ENCODE results near the gene MORN3. TPM values are rescaled to one million over a fixed set of nuclear protein-coding genes. Genes with fewer than 3 reads are reported as not detected.

MORN3 gene
- total and polyA plus RNA-seq, 9 of the 15 experiments (the other 6 are each of a cell fraction or from before 2014, with no cell fraction given): 0.09 to 0.27 (median 0.20) TPM

DNA sequence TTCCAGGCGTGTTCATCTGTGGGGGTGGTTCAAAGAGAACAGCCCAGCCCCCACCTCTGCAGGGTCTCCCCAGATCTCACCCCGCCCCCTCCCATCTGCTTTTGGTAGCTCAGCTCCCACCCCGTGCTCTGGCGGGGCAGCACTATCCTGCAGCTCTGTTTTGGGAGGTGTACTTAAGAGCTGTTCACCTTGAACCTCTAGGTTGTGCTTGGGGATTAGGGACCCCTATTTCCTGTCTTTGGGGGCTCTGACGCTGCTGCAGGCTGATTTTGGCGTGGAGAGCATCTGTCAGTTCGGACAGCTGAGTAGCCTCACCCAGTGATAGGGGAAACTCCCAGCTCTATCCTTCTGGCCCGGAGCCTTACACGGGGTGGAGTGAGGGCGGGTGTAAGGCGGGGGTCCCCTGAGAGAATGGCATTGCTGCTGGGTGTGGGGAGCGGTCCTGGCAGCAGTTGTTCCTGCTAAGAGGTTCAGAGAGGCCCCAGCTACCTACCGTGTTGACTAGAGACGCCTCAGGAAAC lies 43.9 kb upstream of the MORN3 start:
- Histone ChIP-seq H4K20me1 (replicated peaks; ENCODE audit: control insufficient read depth, insufficient read depth, low read length) (0 out of 2 replicates have a peak, but pooled peaks cover 3% of the 10 kb centered on the region), H3K4me1 (replicated peaks in 1 of 2; ENCODE audit: control insufficient read depth in 2 of 2, insufficient read depth in 2 of 2, low read length in 2 of 2) (peaks cover 30 to 33% of the 10 kb centered on the region in 2 experiments), H3K9me1 (ENCODE audit: control insufficient read depth, insufficient read depth, low read length) (peaks cover 3% of the 10 kb centered on the region), H3K27me3 (ENCODE audit: control insufficient read depth in 2 of 2, insufficient read depth in 2 of 2, low read length in 2 of 2) (no peaks in the 10 kb centered on the region), H3K9ac (ENCODE audit: insufficient read depth in 1 of 2, low read depth in 2 of 2, low read length in 2 of 2) (peak overlapping the region; percentile 49 to 94), H3K27ac (ENCODE audit: extremely low read depth, low read depth, low read length) (peak overlapping the region; percentile 78), H3K4me2 (ENCODE audit: insufficient read depth, low read length) (peak overlapping the region; percentile 91), H3K4me3 (peak overlapping the region; percentile 96), H3K9me3 (replicated peaks; ENCODE audit: control insufficient read depth, insufficient read depth, low read depth, low read length) (no peaks in the 10 kb centered on the region), H3K79me2 (ENCODE audit: control insufficient read depth, insufficient read depth, low read length) (peaks cover 49% of the 10 kb centered on the region), H3K36me3 (ENCODE audit: control insufficient read depth, insufficient read depth, low read length) (peaks cover 25% of the 10 kb centered on the region; the same call in 2 of the 3 replicates), H2AFZ (ENCODE audit: low read depth, low read length) (peak overlapping the region; percentile 92)
- peak; percentile 65 for TF ChIP-seq TFAP4 (CRISPR knock-in tag; IDR thresholded peaks at IDR 0.05; ENCODE audit: borderline replicate concordance)
- peak in 1 of 2 experiments; percentile 71; a peak in 1 of 4 replicates for TF ChIP-seq SIN3A (IDR thresholded peaks at IDR 0.05; ENCODE audit: borderline replicate concordance in 2 of 2, control insufficient read depth in 1 of 2, low read depth in 2 of 2, low read length in 2 of 2)
- no peak for TF ChIP-seq MBD1 (CRISPR knock-in tag; IDR thresholded peaks at IDR 0.05)
- TF ChIP-seq TEAD1 (CRISPR knock-in tag; IDR thresholded peaks at IDR 0.05): 0 out of 4 replicates have a peak, but pooled peaks of 1 of the 2 experiments have one; percentile 44
- TF ChIP-seq MNT (conservative IDR thresholded peaks at IDR 0.05): peak; percentile 41 to 60; a peak in 2 of 4 replicates
- TF ChIP-seq, protein P1, sequence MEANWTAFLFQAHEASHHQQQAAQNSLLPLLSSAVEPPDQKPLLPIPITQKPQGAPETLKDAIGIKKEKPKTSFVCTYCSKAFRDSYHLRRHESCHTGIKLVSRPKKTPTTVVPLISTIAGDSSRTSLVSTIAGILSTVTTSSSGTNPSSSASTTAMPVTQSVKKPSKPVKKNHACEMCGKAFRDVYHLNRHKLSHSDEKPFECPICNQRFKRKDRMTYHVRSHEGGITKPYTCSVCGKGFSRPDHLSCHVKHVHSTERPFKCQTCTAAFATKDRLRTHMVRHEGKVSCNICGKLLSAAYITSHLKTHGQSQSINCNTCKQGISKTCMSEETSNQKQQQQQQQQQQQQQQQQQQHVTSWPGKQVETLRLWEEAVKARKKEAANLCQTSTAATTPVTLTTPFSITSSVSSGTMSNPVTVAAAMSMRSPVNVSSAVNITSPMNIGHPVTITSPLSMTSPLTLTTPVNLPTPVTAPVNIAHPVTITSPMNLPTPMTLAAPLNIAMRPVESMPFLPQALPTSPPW (CRISPR knock-in tag; IDR thresholded peaks at IDR 0.05): no peak; the same call in 1 of the 2 replicates
- TF ChIP-seq ZBTB8A (IDR thresholded peaks at IDR 0.05; ENCODE audit: partially characterized antibody): no peak
- TF ChIP-seq HDAC2 (IDR thresholded peaks at IDR 0.05): 0 out of 2 replicates have a peak, but pooled peaks have one; percentile 2
- no peak for TF ChIP-seq SNRNP70 (optimal IDR thresholded peaks at IDR 0.05; ENCODE audit: low read depth, low read length)
- no peak for TF ChIP-seq HBP1 (CRISPR knock-in tag; IDR thresholded peaks at IDR 0.05)
- no peak for TF ChIP-seq XRCC3 (IDR thresholded peaks at IDR 0.05)
- 0 out of 4 replicates have a peak, but pooled peaks of 1 of the 2 experiments have one; percentile 16 for TF ChIP-seq FOXA3 (CRISPR knock-in tag; conservative IDR thresholded peaks at IDR 0.05 in 1 of 2, IDR thresholded peaks at IDR 0.05 in 1 of 2)
- TF ChIP-seq TAF9B (IDR thresholded peaks at IDR 0.05; ENCODE audit: partially characterized antibody): peak; percentile 17
- FAIRE-seq (no peak), ATAC-seq (peak; percentile 54), DNase-seq (ENCODE audit: extremely low read depth in 1 of 4, low spot score in 3 of 4) (peak; percentile 29 to 63 (median 48))
- no TSS peak for BruUV-seq (replicated peaks)
- ChIA-PET CTCF (ENCODE audit: low intra/inter-chr PET ratio) (no interaction called here), POLR2A (interaction anchor here (0.6 to 2.2 kb wide), 5 partner anchors 28 to 785 kb away, joined by 3 to 11 read pairs (median 10); no protein-coding TSS in a partner anchor)
- intact Hi-C loops (cut with micrococcal nuclease) (loop anchor here (2.0 kb wide), 1 partner anchor 25 kb away; no protein-coding TSS in a partner anchor), in situ Hi-C loops (cut with MboI) (no loop called here)
- 5% methylated on average over 13 of the region's 14 CpGs for WGBS (ENCODE audit: insufficient coverage, low coverage, missing lambda C conversion rate)
